HepG2 (cell line): Measurements from ENCODE around the gene POC1A. TPM values are rescaled to one million over a fixed set of nuclear protein-coding genes. Genes with fewer than 3 reads are reported as not detected.
A peak's percentile ranks its signal among the peaks of the same experiment; 100 is the strongest.

Source experiments
- AFF4 ChIP-seq: sonication (generic); formaldehyde crosslinking; IDR thresholded peaks from 2 replicates; pipeline ENCODE4 v1.4.0; 2020; ENCODE audit warnings: missing genetic modification reagents
- E2F2 ChIP-seq: sonication (generic); formaldehyde crosslinking; IDR thresholded peaks from 2 replicates; pipeline ENCODE4 v1.4.0; 2020; ENCODE audit warnings: missing genetic modification reagents, borderline replicate concordance
- GZF1 ChIP-seq: sonication (generic); formaldehyde crosslinking; IDR thresholded peaks from 2 replicates; pipeline ENCODE4 v1.5.1; 2020; ENCODE audit warnings: mild to moderate bottlenecking, missing genetic modification reagents
- IKZF4 ChIP-seq: sonication (generic); formaldehyde crosslinking; IDR thresholded peaks from 2 replicates; pipeline ENCODE4 v1.5.1; 2020; ENCODE audit warnings: borderline replicate concordance, mild to moderate bottlenecking, low read depth, missing genetic modification reagents; ENCODE audit errors: not compliant biosample characterization
- KDM5A ChIP-seq: fragments of 200-600 bp; sonication (generic); IDR thresholded peaks from 2 replicates; pipeline ENCODE4 v1.7.0; 2018; ENCODE audit warnings: antibody characterized with exemption, mild to moderate bottlenecking, low read length, borderline replicate concordance
- MIER3 ChIP-seq: IDR thresholded peaks from 2 replicates; pipeline ENCODE4 v1.6.1; 2016; ENCODE audit warnings: missing compliant biosample characterization, borderline replicate concordance
- PAXIP1 ChIP-seq: sonication (generic); formaldehyde crosslinking; conservative IDR thresholded peaks from 2 replicates; pipeline ENCODE4 v1.4.0; 2020; ENCODE audit warnings: mild to moderate bottlenecking, missing genetic modification reagents, moderate library complexity
- RFX1 ChIP-seq: fragments of 450-650 bp; IDR thresholded peaks from 2 replicates; pipeline ENCODE4 v1.6.1; 2017
- THAP8 ChIP-seq: sonication (generic); formaldehyde crosslinking; IDR thresholded peaks from 2 replicates; pipeline ENCODE4 v1.5.1; 2020; ENCODE audit warnings: missing genetic modification reagents, mild to moderate bottlenecking, borderline replicate concordance
- ZC3H13 ChIP-seq: sonication (generic); formaldehyde crosslinking; IDR thresholded peaks from 2 replicates; pipeline ENCODE4 v1.8.1; 2023; ENCODE audit warnings: mild to moderate bottlenecking, missing genetic modification reagents, moderate library complexity
- ZNF124 ChIP-seq: sonication (generic); formaldehyde crosslinking; IDR thresholded peaks from 2 replicates; pipeline ENCODE4 v1.4.0; 2020; ENCODE audit warnings: missing genetic modification reagents
- ZNF281 ChIP-seq: sonication (generic); formaldehyde crosslinking; IDR thresholded peaks from 2 replicates; pipeline ENCODE4 v1.4.0; 2020; ENCODE audit warnings: missing genetic modification reagents, borderline replicate concordance
- ZNF343 ChIP-seq: sonication (generic); formaldehyde crosslinking; IDR thresholded peaks from 2 replicates; pipeline ENCODE4 v1.4.0; 2020; ENCODE audit warnings: mild to moderate bottlenecking, missing genetic modification reagents
- ZNF788 ChIP-seq: sonication (generic); formaldehyde crosslinking; IDR thresholded peaks from 2 replicates; pipeline ENCODE4 v1.5.0; 2020; ENCODE audit warnings: mild to moderate bottlenecking, missing genetic modification reagents, borderline replicate concordance
- polyA plus RNA-seq, 8 experiments: library from polyadenylated mRNA; depleted of rRNA in 3 of 8; stranded (reverse) in 7 of 8; unstranded in 1 of 8; fragments of >200 nt; fragmentation: Illumina TruSeq in 4 of 8; extraction: Trizol in 4 of 8; gene quantifications; 2 replicates each; pipeline versions ENCODE4 v1.2.1 to v1.2.3, GENCODE V29; 2011 to 2016; ENCODE audit warnings: low read depth in 4 of 8, missing spikeins in 1 of 8, mixed read lengths in 1 of 8; ENCODE audit not compliant: insufficient read depth in 1 of 8
- total RNA-seq, 5 experiments: library from RNA; depleted of rRNA; stranded (reverse); fragments of >200 nt; fragmentation: Illumina TruSeq; extraction: Trizol; gene quantifications; 2 replicates each; pipeline ENCODE4 v1.2.3, GENCODE V29; 2016; ENCODE audit warnings: low read depth in 1 of 5

POC1A gene
- total and polyA plus RNA-seq, 2 of the 13 experiments (the other 11 are each of a cell fraction or from before 2014, with no cell fraction given) = 14.6 to 20.0 TPM

GRCh38 chr3:52154135-52155094 lies at the start of gene POC1A (continued):
- TF ChIP-seq KDM5A = peak; percentile 65; the same call in 1 of the 2 replicates
- no peak for TF ChIP-seq AFF4 (CRISPR knock-in tag)
- no peak for TF ChIP-seq ZNF343 (CRISPR knock-in tag)
- peak; percentile 23; the same call in 1 of the 2 replicates for TF ChIP-seq ZNF281 (CRISPR knock-in tag)
- no peak for TF ChIP-seq ZNF124 (CRISPR knock-in tag)
- peak; percentile 63; the same call in 1 of the 2 replicates for TF ChIP-seq MIER3 (CRISPR knock-in tag)
- no peak; the same call in 1 of the 2 replicates for TF ChIP-seq THAP8 (CRISPR knock-in tag)
- peak; percentile 65 for TF ChIP-seq ZNF788
- TF ChIP-seq E2F2 (CRISPR knock-in tag) = no peak
- TF ChIP-seq GZF1 (CRISPR knock-in tag) = no peak
- no peak for TF ChIP-seq RFX1
- peak; percentile 18; the same call in 1 of the 2 replicates for TF ChIP-seq ZC3H13 (CRISPR knock-in tag)
- TF ChIP-seq IKZF4 (CRISPR knock-in tag) = no peak
- TF ChIP-seq PAXIP1 (CRISPR knock-in tag) = peak; percentile 68
